ENCODE data around the gene TNRC6C. TPM values are rescaled to one million over a fixed set of nuclear protein-coding genes. Genes with fewer than 3 reads are reported as not detected.

TNRC6C gene
- polyA plus RNA-seq, 1 donor (not counting 4 experiments of a cell fraction or from before 2014, with no cell fraction given), result 0.34 TPM

- Histone ChIP-seq H3K4me1 (ENCODE audit: control insufficient read depth, extremely low read depth, insufficient read depth, low read length) (no peaks in the 10 kb centered on the region), H3K27me3 (ENCODE audit: control insufficient read depth, extremely low read depth, insufficient read depth, low read length) (peaks cover 16% of the 10 kb centered on the region), H3K36me3 (ENCODE audit: control insufficient read depth in 2 of 2, extremely low read depth in 1 of 2, insufficient read depth in 2 of 2, low read length in 2 of 2) (no peaks in the 10 kb centered on the region), H3K27ac (ENCODE audit: control insufficient read depth, insufficient read depth, low read length) (no peak overlapping the region), H3K4me2 (ENCODE audit: control insufficient read depth, extremely low read depth, insufficient read depth, low read depth, low read length) (no peak overlapping the region), H3K9me1 (ENCODE audit: control insufficient read depth, extremely low read depth, insufficient read depth, low read length) (no peaks in the 10 kb centered on the region), H4K20me1 (ENCODE audit: control insufficient read depth, extremely low read depth, insufficient read depth, low read length) (no peaks in the 10 kb centered on the region), H2AFZ (ENCODE audit: control insufficient read depth, low read length) (no peak overlapping the region), H3K9me3 (ENCODE audit: control insufficient read depth, low read depth, low read length) (no peaks in the 10 kb centered on the region), H3K4me3 (ENCODE audit: control insufficient read depth in 2 of 3, extremely low read depth in 1 of 3, insufficient read depth in 2 of 3, low read depth in 1 of 3, low read length in 3 of 3) (no peak overlapping the region), H3K79me2 (ENCODE audit: control insufficient read depth, insufficient read depth, low read length) (no peaks in the 10 kb centered on the region), H3K9ac (ENCODE audit: control insufficient read depth, extremely low read depth, insufficient read depth, low read length) (no peak overlapping the region)
- dilution Hi-C loops (cut with MboI; ENCODE audit: extremely low pct_ligation_motif_present, low sequenced_read_pairs), result no loop called here
- DNase-seq (ENCODE audit: low read depth, low spot score) (no peak), FAIRE-seq (no peak)
- TF ChIP-seq EZH2 (IDR thresholded peaks at IDR 0.05; ENCODE audit: low read length) (no peak), CTCF (optimal IDR thresholded peaks at IDR 0.05 in 1 of 3, IDR thresholded peaks at IDR 0.05 in 1 of 3, conservative IDR thresholded peaks at IDR 0.05 in 1 of 3; ENCODE audit: extremely low read depth in 1 of 3, insufficient read depth in 2 of 3, low read length in 3 of 3) (no peak)
Measured at GRCh38 chr17:77923135-77923534, 35.4 kb upstream of the TNRC6C start.

DNA sequence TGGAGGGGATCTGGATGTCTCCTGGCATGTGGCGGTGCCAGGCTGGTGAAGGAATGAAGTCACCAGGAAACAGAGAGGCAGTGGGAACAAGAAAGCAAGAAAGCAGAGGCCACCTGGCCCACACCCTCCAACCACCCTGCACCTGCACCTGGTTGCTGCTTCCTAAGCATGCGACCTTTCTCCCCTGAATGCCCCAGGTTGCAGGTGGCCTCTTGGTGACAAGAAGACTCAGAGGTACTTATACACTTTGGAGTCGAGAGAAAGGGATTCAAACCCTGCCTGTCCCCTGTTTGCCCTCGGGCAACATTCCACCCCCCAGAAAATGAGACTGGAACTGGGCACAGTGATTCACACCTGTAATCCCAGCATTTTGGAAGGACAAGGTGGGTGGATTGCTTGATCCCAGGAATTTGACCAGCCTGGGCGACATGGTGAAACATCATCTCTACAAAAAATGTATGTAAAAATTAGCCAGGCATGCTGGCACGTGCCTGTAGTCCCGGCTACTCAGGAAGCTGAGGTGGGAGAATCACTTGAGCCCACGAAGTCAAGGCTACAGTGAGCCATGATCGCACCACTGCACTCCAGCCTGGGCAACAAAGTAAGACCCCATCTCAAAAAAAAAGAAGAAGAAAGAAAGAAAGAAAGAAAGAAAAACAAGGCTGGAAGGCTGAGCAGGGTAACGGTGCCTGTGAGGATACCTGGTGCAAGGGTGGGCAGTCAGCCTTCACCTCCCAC is 34.6 kb upstream of the TNRC6C start:
- Histone ChIP-seq H3K4me3 (ENCODE audit: control insufficient read depth in 2 of 3, extremely low read depth in 1 of 3, insufficient read depth in 2 of 3, low read depth in 1 of 3, low read length in 3 of 3) (no peak overlapping the region), H3K27ac (ENCODE audit: control insufficient read depth, insufficient read depth, low read length) (no peak overlapping the region), H3K4me1 (ENCODE audit: control insufficient read depth, extremely low read depth, insufficient read depth, low read length) (no peaks in the 10 kb centered on the region), H3K9me1 (ENCODE audit: control insufficient read depth, extremely low read depth, insufficient read depth, low read length) (no peaks in the 10 kb centered on the region), H4K20me1 (ENCODE audit: control insufficient read depth, extremely low read depth, insufficient read depth, low read length) (no peaks in the 10 kb centered on the region), H2AFZ (ENCODE audit: control insufficient read depth, low read length) (no peak overlapping the region), H3K9me3 (ENCODE audit: control insufficient read depth, low read depth, low read length) (no peaks in the 10 kb centered on the region), H3K4me2 (ENCODE audit: control insufficient read depth, extremely low read depth, insufficient read depth, low read depth, low read length) (no peak overlapping the region), H3K36me3 (ENCODE audit: control insufficient read depth in 2 of 2, extremely low read depth in 1 of 2, insufficient read depth in 2 of 2, low read length in 2 of 2) (no peaks in the 10 kb centered on the region), H3K9ac (ENCODE audit: control insufficient read depth, extremely low read depth, insufficient read depth, low read length) (no peak overlapping the region), H3K27me3 (ENCODE audit: control insufficient read depth, extremely low read depth, insufficient read depth, low read length) (peaks cover 16% of the 10 kb centered on the region), H3K79me2 (ENCODE audit: control insufficient read depth, insufficient read depth, low read length) (no peaks in the 10 kb centered on the region)
- TF ChIP-seq CTCF (optimal IDR thresholded peaks at IDR 0.05 in 1 of 3, IDR thresholded peaks at IDR 0.05 in 1 of 3, conservative IDR thresholded peaks at IDR 0.05 in 1 of 3; ENCODE audit: extremely low read depth in 1 of 3, insufficient read depth in 2 of 3, low read length in 3 of 3), result no peak
- TF ChIP-seq EZH2 (IDR thresholded peaks at IDR 0.05; ENCODE audit: low read length), result no peak
- dilution Hi-C loops (cut with MboI; ENCODE audit: extremely low pct_ligation_motif_present, low sequenced_read_pairs), result no loop called here
- FAIRE-seq (no peak), DNase-seq (ENCODE audit: low read depth, low spot score) (no peak)

Data from keratinocyte (primary cell).